Glutamatergic neuron (in vitro differentiated cells): ENCODE results near the gene SNTB2. TPM values are rescaled to one million over a fixed set of nuclear protein-coding genes. Genes with fewer than 3 reads are reported as not detected.

Experiments used
- DNase-seq: peaks from one replicate; pipeline ENCODE4 v3.0.0; 2022
- H3K27ac Mint-ChIP-seq: one replicate; pipeline ENCODE4 v1.8.0; 2020; ENCODE audit warnings: mild to moderate bottlenecking, mixed read lengths, inconsistent platforms; ENCODE audit not compliant: unreplicated experiment
- H3K27me3 Mint-ChIP-seq: one replicate; pipeline ENCODE4 v1.8.0; 2020; ENCODE audit warnings: mild to moderate bottlenecking, moderate library complexity, mixed read lengths, inconsistent platforms; ENCODE audit not compliant: unreplicated experiment
- H3K36me3 Mint-ChIP-seq: one replicate; pipeline ENCODE4 v1.8.0; 2020; ENCODE audit warnings: mild to moderate bottlenecking, mixed read lengths, inconsistent platforms; ENCODE audit not compliant: unreplicated experiment
- H3K4me1 Mint-ChIP-seq: one replicate; pipeline ENCODE4 v1.8.0; 2020; ENCODE audit warnings: mild to moderate bottlenecking, low read depth, mixed read lengths, inconsistent platforms; ENCODE audit not compliant: unreplicated experiment
- H3K4me3 Mint-ChIP-seq: one replicate; pipeline ENCODE4 v1.8.0; 2020; ENCODE audit warnings: mild to moderate bottlenecking, mixed read lengths, inconsistent platforms; ENCODE audit not compliant: unreplicated experiment
- H3K9me3 Mint-ChIP-seq: one replicate; pipeline ENCODE4 v1.8.0; 2020; ENCODE audit warnings: mild to moderate bottlenecking, moderate library complexity, mixed read lengths, inconsistent platforms; ENCODE audit not compliant: unreplicated experiment
- CTCF ChIP-seq: fragments of 200-600 bp; sonication (generic); IDR thresholded peaks from one replicate; pipeline ENCODE4 v1.5.0; 2021; ENCODE audit not compliant: partially characterized antibody, unreplicated experiment
- total RNA-seq: library from RNA; stranded (reverse); fragmentation: NEBNext Ultra II Directional; extraction: Animal tissue kit (Norgen Biotek cat#: 25700); gene quantifications from one replicate; pipeline ENCODE4 v1.2.1, GENCODE V29; 2021; ENCODE audit not compliant: unreplicated experiment

SNTB2 gene
- total RNA-seq, 1 donor from 2014 or later, result 26.8 TPM

DNA sequence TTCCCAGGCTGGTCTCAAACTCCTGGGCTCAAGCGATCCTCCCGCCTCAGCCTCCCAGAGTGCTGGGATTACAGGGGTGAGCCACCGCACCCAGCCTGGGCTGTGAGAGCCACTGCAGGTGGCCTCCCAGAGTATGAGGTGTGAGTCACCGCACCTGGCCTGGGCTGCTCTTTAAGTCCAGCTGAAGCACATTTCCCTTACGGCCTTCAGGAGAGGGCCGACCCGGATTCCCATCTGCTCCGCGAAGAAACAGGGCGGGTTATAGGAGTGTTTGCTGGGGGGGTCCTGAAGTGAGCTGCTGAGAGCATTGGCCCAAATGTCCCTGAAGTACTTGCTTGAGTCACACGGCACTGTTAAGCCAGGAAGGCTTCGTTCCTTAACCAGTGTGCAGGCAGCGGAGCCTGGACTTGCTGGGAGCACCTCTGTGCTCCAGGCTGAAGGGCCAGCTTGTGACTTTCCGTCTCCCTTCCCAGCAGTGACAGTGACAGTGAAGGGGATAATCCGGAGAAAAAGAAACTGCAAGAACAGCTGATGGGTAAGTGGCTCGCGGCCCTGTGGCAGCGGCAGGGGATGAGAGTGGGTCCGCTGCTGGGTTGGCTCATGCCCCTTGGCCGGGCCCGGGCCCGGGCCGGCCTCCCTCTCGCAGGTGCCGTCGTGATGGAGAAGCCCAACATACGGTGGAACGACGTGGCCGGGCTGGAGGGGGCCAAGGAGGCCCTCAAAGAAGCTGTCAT lies 131.4 kb downstream of the SNTB2 start:
- Mint-ChIP-seq H3K27ac (no peak overlapping the region), H3K4me3 (no peak overlapping the region)

GRCh38 chr16:69318911-69319289 lies 131.9 kb downstream of the SNTB2 start:
- H3K4me3 Mint-ChIP-seq, result no peak overlapping the region
- DNase-seq, result no peak
- H3K27ac Mint-ChIP-seq, result no peak overlapping the region
- H3K27me3 Mint-ChIP-seq, result peaks cover 6% of the 10 kb centered on the region
- H3K36me3 Mint-ChIP-seq, result peaks cover 10% of the 10 kb centered on the region
- peaks cover 7% of the 10 kb centered on the region for H3K9me3 Mint-ChIP-seq
- TF ChIP-seq CTCF, result no peak
- peaks cover 8% of the 10 kb centered on the region for H3K4me1 Mint-ChIP-seq

More for the DNA sequence above, 131.4 kb downstream of the SNTB2 start:
- no peak for DNase-seq
- H3K36me3 Mint-ChIP-seq, result peaks cover 10% of the 10 kb centered on the region
- peaks cover 9% of the 10 kb centered on the region for H3K27me3 Mint-ChIP-seq
- TF ChIP-seq CTCF, result no peak
- peaks cover 10% of the 10 kb centered on the region for H3K4me1 Mint-ChIP-seq
- peaks cover 7% of the 10 kb centered on the region for H3K9me3 Mint-ChIP-seq

DNA sequence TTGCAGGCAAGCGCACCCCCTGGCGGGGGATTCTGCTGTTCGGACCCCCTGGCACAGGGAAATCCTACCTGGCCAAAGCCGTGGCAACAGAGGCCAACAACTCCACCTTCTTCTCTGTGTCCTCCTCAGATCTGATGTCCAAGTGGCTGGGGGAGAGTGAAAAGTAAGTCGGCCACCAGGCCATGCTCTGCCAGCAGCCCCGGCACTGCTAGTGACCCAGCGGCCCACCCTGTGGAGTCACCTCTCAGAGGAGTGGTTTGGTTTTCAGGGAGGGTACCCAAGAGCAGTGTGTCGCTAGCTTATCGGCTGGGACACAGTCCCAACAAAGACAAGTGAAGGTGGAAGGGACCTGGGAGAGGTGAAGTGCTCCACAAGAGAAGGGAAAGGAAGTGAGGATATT lies 132.4 kb downstream of the SNTB2 start:
- peaks cover 10% of the 10 kb centered on the region for H3K36me3 Mint-ChIP-seq

DNA sequence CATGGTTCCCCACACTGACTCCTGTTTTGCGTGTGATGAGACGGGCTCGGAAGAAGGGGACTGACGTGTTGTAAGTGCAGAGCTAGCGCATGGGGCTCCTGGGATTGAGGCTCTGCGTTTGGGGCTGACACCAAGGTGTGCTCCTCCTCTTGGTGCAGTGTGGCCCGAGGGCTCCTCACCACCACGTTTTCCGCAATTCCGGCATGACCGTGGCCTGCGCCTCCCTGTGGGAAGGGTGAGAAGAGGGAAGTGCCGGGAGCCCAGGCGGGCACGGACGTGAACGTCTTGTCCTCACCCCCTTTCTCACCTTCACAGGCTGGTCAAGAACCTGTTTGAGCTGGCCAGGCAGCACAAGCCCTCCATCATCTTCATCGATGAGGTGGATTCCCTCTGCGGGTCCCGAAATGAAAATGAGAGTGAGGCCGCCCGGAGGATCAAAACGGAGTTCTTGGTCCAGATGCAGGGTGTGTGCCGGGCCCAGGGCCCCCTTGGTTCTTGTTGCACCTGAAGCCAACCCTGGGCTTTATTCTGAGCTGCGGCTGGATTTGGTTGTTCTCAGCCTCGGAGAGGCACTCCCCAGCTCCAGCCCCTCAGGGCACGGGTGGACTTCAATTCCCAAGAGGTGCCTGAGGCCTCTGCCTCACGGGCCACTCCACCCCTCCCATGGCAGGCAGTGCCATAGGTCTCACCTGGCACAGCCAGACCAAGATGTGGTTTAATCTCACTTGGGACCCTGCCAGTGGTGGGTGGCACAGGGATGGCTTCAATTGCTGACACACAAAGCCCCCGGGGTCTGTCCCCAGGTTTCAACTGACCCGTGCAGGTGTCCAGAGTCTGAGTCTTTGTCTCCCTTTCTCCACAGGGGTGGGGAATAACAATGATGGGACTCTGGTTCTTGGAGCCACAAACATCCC lies 133.1 kb downstream of the SNTB2 start:
- H3K4me3 Mint-ChIP-seq, result no peak overlapping the region
- peaks cover 6% of the 10 kb centered on the region for H3K27me3 Mint-ChIP-seq
- peaks cover 8% of the 10 kb centered on the region for H3K4me1 Mint-ChIP-seq
- no peak for TF ChIP-seq CTCF
- DNase-seq, result no peak
- H3K36me3 Mint-ChIP-seq, result peaks cover 10% of the 10 kb centered on the region
- H3K9me3 Mint-ChIP-seq, result peaks cover 7% of the 10 kb centered on the region
- no peak overlapping the region for H3K27ac Mint-ChIP-seq

More for the DNA sequence above, 132.4 kb downstream of the SNTB2 start:
- Mint-ChIP-seq H3K27ac (no peak overlapping the region), H3K27me3 (peaks cover 6% of the 10 kb centered on the region), H3K9me3 (peaks cover 7% of the 10 kb centered on the region), H3K4me3 (no peak overlapping the region), H3K4me1 (peaks cover 8% of the 10 kb centered on the region)
- DNase-seq, result no peak
- no peak for TF ChIP-seq CTCF

GRCh38 chr16:69320740-69321073 lies 133.7 kb downstream of the SNTB2 start:
- Mint-ChIP-seq H3K4me3 (no peak overlapping the region), H3K27me3 (peaks cover 6% of the 10 kb centered on the region), H3K9me3 (peaks cover 7% of the 10 kb centered on the region), H3K36me3 (peaks cover 10% of the 10 kb centered on the region), H3K27ac (no peak overlapping the region), H3K4me1 (peaks cover 7% of the 10 kb centered on the region)
- DNase-seq, result no peak
- TF ChIP-seq CTCF, result no peak
